Measurements from ENCODE around the gene TMSB10. TPM values are rescaled to one million over a fixed set of nuclear protein-coding genes. Genes with fewer than 3 reads are reported as not detected.

Gene TMSB10
- total and polyA plus RNA-seq, 2 donors (not counting 1 experiment from before 2014, with no cell fraction given): 885 to 5,410 TPM

- intact Hi-C loops (cut with micrococcal nuclease): loop anchor here (1.0 kb wide), 1 partner anchor 10 kb away; the partner anchor contains the start of gene TMSB10
- Histone ChIP-seq H3K79me2 (ENCODE audit: control insufficient read depth, insufficient read depth, low read length) (peaks cover 12% of the 10 kb centered on the region), H4K20me1 (ENCODE audit: control insufficient read depth, insufficient read depth, low read length, poor library complexity, severe bottlenecking) (no peaks in the 10 kb centered on the region), H3K27ac (ENCODE audit: low read length in 2 of 2) (peak overlapping the region; percentile 78 to 91), H3K4me2 (replicated peaks; ENCODE audit: low read depth, low read length, poor library complexity, severe bottlenecking) (peak overlapping the region; percentile 84), H3K4me1 (ENCODE audit: control insufficient read depth in 2 of 2, insufficient read depth in 2 of 2, low read length in 2 of 2) (peaks cover 38 to 42% of the 10 kb centered on the region in 2 donors), H3K9ac (ENCODE audit: low read length) (peak overlapping the region; percentile 62), H3K27me3 (replicated peaks in 1 of 4; ENCODE audit: control extremely low read depth in 1 of 4, control insufficient read depth in 3 of 4, insufficient read depth in 4 of 4, low read length in 3 of 4) (no peaks in the 10 kb centered on the region), H3K9me3 (ENCODE audit: control extremely low read depth in 1 of 3, control insufficient read depth in 2 of 3, insufficient read depth in 1 of 3, low read length in 2 of 3) (no peaks in the 10 kb centered on the region), H3K36me3 (replicated peaks in 1 of 2; ENCODE audit: control extremely low read depth in 1 of 2, control insufficient read depth in 1 of 2, extremely low read depth in 1 of 2, insufficient read depth in 2 of 2, low read length in 1 of 2) (no peaks in the 10 kb centered on the region), H3K4me3 (ENCODE audit: control extremely low read depth in 1 of 5, extremely low read depth in 1 of 5, insufficient read depth in 1 of 5, low read depth in 2 of 5, low read length in 4 of 5) (peak overlapping the region in 4 of 5 experiments; percentile 3 to 46 (median 32)), H2AFZ (ENCODE audit: insufficient read depth, low read depth, low read length, poor library complexity, severe bottlenecking) (peak overlapping the region; percentile 86)
- peak overlapping the region; percentile 85 for H3K27ac Mint-ChIP-seq
- 3% methylated on average over 4 of the region's 7 CpGs for WGBS (ENCODE audit: insufficient coverage)
- ATAC-seq (ENCODE audit: low read depth): peak; percentile 61
- no peaks in the 10 kb centered on the region for H3K9me3 Mint-ChIP-seq (ENCODE audit: insufficient read depth)
- DNase-seq: peak; percentile 67
- peaks cover 49% of the 10 kb centered on the region for H3K4me1 Mint-ChIP-seq
- ChIA-PET POLR2A (interaction anchor here (0.6 to 2.9 kb wide), 6 partner anchors 11 to 105 kb away, joined by 4 to 22 read pairs (median 5); partner anchors contain the start of gene TMSB10), CTCF (interaction anchor here (1.0 to 3.8 kb wide), 6 partner anchors 11 to 51 kb away, joined by 3 to 27 read pairs (median 16); partner anchors contain the start of genes TMSB10 and TRABD2A)
- no peaks in the 10 kb centered on the region for H3K27me3 Mint-ChIP-seq
- TF ChIP-seq CTCF (IDR thresholded peaks at IDR 0.05): no peak
- no peak for TF ChIP-seq EZH2 (IDR thresholded peaks at IDR 0.05; ENCODE audit: borderline replicate concordance, insufficient read depth, low read depth, low read length, poor library complexity, severe bottlenecking)
- H3K4me3 Mint-ChIP-seq: peak overlapping the region; percentile 20
Observed at GRCh38 chr2:84894758-84895520, 10.5 kb upstream of the TMSB10 start.

- no peak for ATAC-seq (ENCODE audit: low read depth)
- Mint-ChIP-seq H3K27ac (peak overlapping the region; percentile 56), H3K4me3 (no peak overlapping the region), H3K4me1 (peaks cover 58% of the 10 kb centered on the region), H3K9me3 (ENCODE audit: insufficient read depth) (no peaks in the 10 kb centered on the region), H3K27me3 (no peaks in the 10 kb centered on the region)
- Histone ChIP-seq H3K79me2 (ENCODE audit: control insufficient read depth, insufficient read depth, low read length) (peaks cover 17% of the 10 kb centered on the region), H3K9me3 (ENCODE audit: control extremely low read depth in 1 of 3, control insufficient read depth in 2 of 3, insufficient read depth in 1 of 3, low read length in 2 of 3) (no peaks in the 10 kb centered on the region), H4K20me1 (ENCODE audit: control insufficient read depth, insufficient read depth, low read length, poor library complexity, severe bottlenecking) (no peaks in the 10 kb centered on the region), H3K4me3 (ENCODE audit: control extremely low read depth in 1 of 5, extremely low read depth in 1 of 5, insufficient read depth in 1 of 5, low read depth in 2 of 5, low read length in 4 of 5) (no peak overlapping the region), H2AFZ (ENCODE audit: insufficient read depth, low read depth, low read length, poor library complexity, severe bottlenecking) (no peak overlapping the region), H3K4me2 (replicated peaks; ENCODE audit: low read depth, low read length, poor library complexity, severe bottlenecking) (no peak overlapping the region), H3K27me3 (replicated peaks in 1 of 4; ENCODE audit: control extremely low read depth in 1 of 4, control insufficient read depth in 3 of 4, insufficient read depth in 4 of 4, low read length in 3 of 4) (no peaks in the 10 kb centered on the region), H3K27ac (ENCODE audit: low read length in 2 of 2) (peak overlapping the region in 1 of 2 donors; percentile 16), H3K4me1 (ENCODE audit: control insufficient read depth in 2 of 2, insufficient read depth in 2 of 2, low read length in 2 of 2) (peaks cover 43 to 48% of the 10 kb centered on the region in 2 donors), H3K9ac (ENCODE audit: low read length) (no peak overlapping the region), H3K36me3 (replicated peaks in 1 of 2; ENCODE audit: control extremely low read depth in 1 of 2, control insufficient read depth in 1 of 2, extremely low read depth in 1 of 2, insufficient read depth in 2 of 2, low read length in 1 of 2) (no peaks in the 10 kb centered on the region)
- intact Hi-C loops (cut with micrococcal nuclease): no loop called here
- no CpG with 5 or more reads among the region's 2 CpGs for WGBS (ENCODE audit: insufficient coverage)
- CTCF ChIA-PET: interaction anchor here (2.8 to 3.8 kb wide), 2 partner anchors 29 kb away, joined by 23 to 25 read pairs; no protein-coding TSS in a partner anchor
- TF ChIP-seq CTCF (IDR thresholded peaks at IDR 0.05): no peak
- TF ChIP-seq EZH2 (IDR thresholded peaks at IDR 0.05; ENCODE audit: borderline replicate concordance, insufficient read depth, low read depth, low read length, poor library complexity, severe bottlenecking): no peak
- no peak for DNase-seq
- POLR2A ChIA-PET: no interaction called here
Observed at GRCh38 chr2:84896567-84896966, 8.9 kb upstream of the TMSB10 start.

All from B cell (primary cell).